ENCODE measurements around the gene ATP6V0E1. TPM values are rescaled to one million over a fixed set of nuclear protein-coding genes. Genes with fewer than 3 reads are reported as not detected.
A peak's percentile ranks its signal among the peaks of the same experiment; 100 is the strongest.

The ATP6V0E1 gene
- total and polyA plus RNA-seq, 2 of the 4 experiments (the other 2 are of a cell fraction) = 258 to 277 TPM

- POLR2A ChIA-PET (ENCODE audit: unreplicated experiment) = no interaction called here
- TF ChIP-seq FOS (IDR thresholded peaks at IDR 0.05; ENCODE audit: low read depth, low read length) = no peak
- TF ChIP-seq, protein P1, sequence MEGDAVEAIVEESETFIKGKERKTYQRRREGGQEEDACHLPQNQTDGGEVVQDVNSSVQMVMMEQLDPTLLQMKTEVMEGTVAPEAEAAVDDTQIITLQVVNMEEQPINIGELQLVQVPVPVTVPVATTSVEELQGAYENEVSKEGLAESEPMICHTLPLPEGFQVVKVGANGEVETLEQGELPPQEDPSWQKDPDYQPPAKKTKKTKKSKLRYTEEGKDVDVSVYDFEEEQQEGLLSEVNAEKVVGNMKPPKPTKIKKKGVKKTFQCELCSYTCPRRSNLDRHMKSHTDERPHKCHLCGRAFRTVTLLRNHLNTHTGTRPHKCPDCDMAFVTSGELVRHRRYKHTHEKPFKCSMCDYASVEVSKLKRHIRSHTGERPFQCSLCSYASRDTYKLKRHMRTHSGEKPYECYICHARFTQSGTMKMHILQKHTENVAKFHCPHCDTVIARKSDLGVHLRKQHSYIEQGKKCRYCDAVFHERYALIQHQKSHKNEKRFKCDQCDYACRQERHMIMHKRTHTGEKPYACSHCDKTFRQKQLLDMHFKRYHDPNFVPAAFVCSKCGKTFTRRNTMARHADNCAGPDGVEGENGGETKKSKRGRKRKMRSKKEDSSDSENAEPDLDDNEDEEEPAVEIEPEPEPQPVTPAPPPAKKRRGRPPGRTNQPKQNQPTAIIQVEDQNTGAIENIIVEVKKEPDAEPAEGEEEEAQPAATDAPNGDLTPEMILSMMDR (conservative IDR thresholded peaks at IDR 0.05; ENCODE audit: low read depth, low read length) = no peak
- TF ChIP-seq MXI1 (IDR thresholded peaks at IDR 0.05; ENCODE audit: borderline replicate concordance, low read depth, low read length) = 0 out of 2 replicates have a peak, but pooled peaks have one; percentile 9
- TF ChIP-seq POLR2A (IDR thresholded peaks at IDR 0.05; ENCODE audit: low read depth, low read length) = no peak
- TF ChIP-seq CHD1 (IDR thresholded peaks at IDR 0.05; ENCODE audit: low read depth, low read length) = no peak
- TF ChIP-seq MAZ (IDR thresholded peaks at IDR 0.05; ENCODE audit: borderline replicate concordance, low read depth, low read length) = no peak
- no peak for TF ChIP-seq RCOR1 (IDR thresholded peaks at IDR 0.05; ENCODE audit: insufficient replicate concordance, low read length)
- no peak for TF ChIP-seq USF2 (IDR thresholded peaks at IDR 0.05; ENCODE audit: low read depth, low read length)
- no peak for TF ChIP-seq MAFK (IDR thresholded peaks at IDR 0.05; ENCODE audit: low read depth, low read length)
- no peak for TF ChIP-seq RFX5 (IDR thresholded peaks at IDR 0.05; ENCODE audit: low read depth, low read length)
- no peak for TF ChIP-seq ELK1 (IDR thresholded peaks at IDR 0.05; ENCODE audit: borderline replicate concordance, low read depth, low read length)
- no peak for TF ChIP-seq SMC3 (IDR thresholded peaks at IDR 0.05; ENCODE audit: low read depth, low read length)
- no peak for TF ChIP-seq CEBPB (IDR thresholded peaks at IDR 0.05; ENCODE audit: low read depth, low read length)
- TF ChIP-seq BHLHE40 (IDR thresholded peaks at IDR 0.05; ENCODE audit: low read depth, low read length) = no peak
These were observed 10.2 kb upstream of the ATP6V0E1 start for GRCh38 chr5:172973127-172973916.

More at GRCh38 chr5:172973127-172973916, 10.2 kb upstream of the ATP6V0E1 start:
- ATAC-seq (ENCODE audit: low read depth) (peak; percentile 54), DNase-seq (peak; percentile 73)
- Histone ChIP-seq H2BK120ac (ENCODE audit: low read depth, low read length) (peak overlapping the region; percentile 33), H3K18ac (ENCODE audit: low read depth, low read length) (no peak overlapping the region; the same call in 1 of the 2 replicates), H2BK20ac (ENCODE audit: low read depth, low read length) (0 out of 2 replicates have a peak overlapping the region, but pooled peaks have one; percentile 3), H3K9ac (ENCODE audit: low read depth, low read length) (no peak overlapping the region), H3K27me3 (ENCODE audit: control insufficient read depth, insufficient read depth, low read length) (no peaks in the 10 kb centered on the region), H3K4me3 (ENCODE audit: insufficient read depth, low read depth, low read length) (no peak overlapping the region), H2AK9ac (replicated peaks; ENCODE audit: low read depth, low read length, poor library complexity) (no peak overlapping the region), H3K4me2 (ENCODE audit: low read depth, low read length) (no peak overlapping the region), H3K36me3 (ENCODE audit: control insufficient read depth, insufficient read depth, low read length) (peaks cover 9% of the 10 kb centered on the region), H3K9me1 (ENCODE audit: insufficient read depth, low read length) (no peaks in the 10 kb centered on the region; the same call in 1 of the 2 replicates), H2AK5ac (ENCODE audit: low read depth, low read length) (no peak overlapping the region), H4K8ac (ENCODE audit: low read depth in 2 of 2, low read length in 2 of 2) (peak overlapping the region in 1 of 2 experiments; percentile 59; a peak in 2 of 4 replicates), H4K91ac (ENCODE audit: insufficient read depth, low read depth, low read length) (no peak overlapping the region), H3K14ac (replicated peaks; ENCODE audit: low read depth, low read length) (no peak overlapping the region), H3K4ac (ENCODE audit: low read depth, low read length) (peak overlapping the region; percentile 43), H3K56ac (ENCODE audit: extremely low read depth, insufficient read depth, low read length) (no peak overlapping the region), H3K27ac (ENCODE audit: insufficient read depth, low read length) (no peak overlapping the region), H2BK5ac (ENCODE audit: low read depth, low read length, poor library complexity, severe bottlenecking) (peak overlapping the region; percentile 4), H4K5ac (ENCODE audit: low read depth, low read length) (no peak overlapping the region), H4K20me1 (ENCODE audit: insufficient read depth, low read length) (no peaks in the 10 kb centered on the region), H3K4me1 (ENCODE audit: control insufficient read depth, insufficient read depth, low read length) (peaks cover 1% of the 10 kb centered on the region; the same call in 1 of the 2 replicates), H2BK15ac (ENCODE audit: low read depth, low read length) (no peak overlapping the region), H3K9me3 (ENCODE audit: control insufficient read depth, insufficient read depth, low read length) (no peaks in the 10 kb centered on the region), H2AFZ (replicated peaks; ENCODE audit: low read length, poor library complexity) (no peak overlapping the region), H3K23ac (ENCODE audit: low read depth, low read length) (no peak overlapping the region), H3K79me1 (ENCODE audit: low read depth in 1 of 2, low read length in 2 of 2) (no peaks in the 10 kb centered on the region)
- dilution Hi-C loops (cut with HindIII; ENCODE audit: low sequenced_read_pairs, unreplicated experiment) = no loop called here
- BruUV-seq (replicated peaks) = no TSS peak
- CTCF ChIA-PET = interaction anchor here (0.9 to 1.3 kb wide), 2 partner anchors 34 to 192 kb away, joined by 3 read pairs; no protein-coding TSS in a partner anchor
- intact Hi-C loops (cut with micrococcal nuclease) = no loop called here
- in situ Hi-C loops (cut with MboI; ENCODE audit: low sequenced_read_pairs) = no loop called here
- WGBS, 2 experiments (ENCODE audit: extremely low coverage in 2 of 2, insufficient read length in 1 of 2) = 15% methylated on average over 2 of the region's 3 CpGs; no CpG with 5 or more reads in 1 of the 2 experiments
